C1 segment of cervical spinal cord (tissue), 14 donors: ENCODE data around the gene TNFSF11.
"Not testable (repeated sequence)": the region's sequence is repeated elsewhere in the genome, so short reads cannot be mapped to it uniquely, and the experiment has no call there.

Experiments used
- DNase-seq, 14 donors: peaks; one replicate each; lab custom pipeline; 2025; lab: John Stamatoyannopoulos, UW

TNFSF11 gene

GRCh38 chr13:42574011-42574410 is at the start of gene TNFSF11:
TSS of gene TNFSF11 (plus strand) at chr13:42574152. CDS start at chr13:42574304, 152 bp downstream.
- no peak for DNase-seq

GRCh38 chr13:42524487-42525034 is 49.4 kb upstream of the TNFSF11 start:
- no peak for DNase-seq

- DNase-seq, result no peak
These were observed 48.9 kb upstream of the TNFSF11 start for GRCh38 chr13:42525035-42525504.

GRCh38 chr13:42526276-42526675 is 47.7 kb upstream of the TNFSF11 start:
- DNase-seq, result no peak

GRCh38 chr13:42526804-42527203 is 47.1 kb upstream of the TNFSF11 start:
- no peak for DNase-seq

- DNase-seq, result no peak
These were observed 41.2 kb upstream of the TNFSF11 start for GRCh38 chr13:42532561-42533335.

- DNase-seq, result no peak
These were observed 40.7 kb upstream of the TNFSF11 start for GRCh38 chr13:42533336-42533591.

GRCh38 chr13:42534785-42535184 is 39.2 kb upstream of the TNFSF11 start:
- no peak for DNase-seq

GRCh38 chr13:42538996-42539395 is 35.0 kb upstream of the TNFSF11 start:
- no peak for DNase-seq

- no peak for DNase-seq
These were observed 34.3 kb upstream of the TNFSF11 start for GRCh38 chr13:42539670-42540069.

- DNase-seq, result no peak
These were observed 30.6 kb upstream of the TNFSF11 start for GRCh38 chr13:42543215-42543797.

GRCh38 chr13:42544246-42544926 is 29.6 kb upstream of the TNFSF11 start:
- no peak for DNase-seq

GRCh38 chr13:42545842-42546241 is 28.1 kb upstream of the TNFSF11 start:
- DNase-seq, result no peak

GRCh38 chr13:42547612-42548011 is 26.3 kb upstream of the TNFSF11 start:
- no peak for DNase-seq

- peak in 2 of 14 donors; percentile 1 to 5 for DNase-seq
These were observed 25.0 kb upstream of the TNFSF11 start for GRCh38 chr13:42548731-42549551.

GRCh38 chr13:42549552-42549936 is 24.4 kb upstream of the TNFSF11 start:
- no peak for DNase-seq

- no peak for DNase-seq
These were observed 22.3 kb upstream of the TNFSF11 start for GRCh38 chr13:42551611-42552010.

GRCh38 chr13:42553098-42554046 is 20.6 kb upstream of the TNFSF11 start:
- DNase-seq, result no peak

GRCh38 chr13:42559057-42559456 is 14.9 kb upstream of the TNFSF11 start:
- no peak for DNase-seq

GRCh38 chr13:42559573-42560218 is 14.3 kb upstream of the TNFSF11 start:
- DNase-seq, result not testable (repeated sequence)
